Stimulated activated naive B cell treated with anti-CD40 and anti-IgM and Interleukin-4, amounts not matched to agents 10 μg/mL and 1 μg/mL and 100 μg/mL, for 72 hours (primary cell): ENCODE measurements around the gene FANCF.

Source experiments
- ATAC-seq, 2 donors: fragments of 150-1000 bp; cut with Tn5 transposase; replicated peaks; 2 replicates each; pipeline ENCODE4 v1.10.0; 2021; ENCODE audit warnings: moderate library complexity in 1 of 2
- DNase-seq: peaks from one replicate; pipeline ENCODE4 v3.0.0; 2021
- H3K27ac Mint-ChIP-seq: one replicate; pipeline ENCODE4 v1.8.0; 2022; ENCODE audit warnings: mild to moderate bottlenecking, mixed read lengths
- H3K27me3 Mint-ChIP-seq, 2 donors: one replicate each; pipeline ENCODE4 v1.8.0; 2022; ENCODE audit warnings: mixed read lengths in 2 of 2
- H3K36me3 Mint-ChIP-seq, 2 donors: one replicate each; pipeline ENCODE4 v1.8.0; 2022; ENCODE audit warnings: mixed read lengths in 2 of 2, mild to moderate bottlenecking in 1 of 2
- H3K4me1 Mint-ChIP-seq, 2 donors: one replicate each; pipeline ENCODE4 v1.8.0; 2022; ENCODE audit warnings: mixed read lengths in 2 of 2, mild to moderate bottlenecking in 1 of 2
- H3K4me3 Mint-ChIP-seq, 2 donors: one replicate each; pipeline ENCODE4 v1.8.0; 2022; ENCODE audit warnings: mild to moderate bottlenecking in 2 of 2, mixed read lengths in 2 of 2, moderate library complexity in 1 of 2
- H3K9me3 Mint-ChIP-seq, 2 donors: one replicate each; pipeline ENCODE4 v1.8.0; 2022; ENCODE audit warnings: mixed read lengths in 2 of 2, mild to moderate bottlenecking in 1 of 2

The FANCF gene

GRCh38 chr11:22583963-22584492, 41.6 kb downstream of the FANCF start:
- H3K27ac Mint-ChIP-seq = no peak overlapping the region

GRCh38 chr11:22582151-22582410, 43.5 kb downstream of the FANCF start:
- DNase-seq (no peak), ATAC-seq (no peak)
- no peaks in the 10 kb centered on the region for H3K9me3 Mint-ChIP-seq
- H3K27ac Mint-ChIP-seq = no peak overlapping the region
- no peak overlapping the region for H3K4me3 Mint-ChIP-seq
- no peaks in the 10 kb centered on the region for H3K36me3 Mint-ChIP-seq
- H3K4me1 Mint-ChIP-seq = no peaks in the 10 kb centered on the region
- no peaks in the 10 kb centered on the region for H3K27me3 Mint-ChIP-seq

More at GRCh38 chr11:22583963-22584492, 41.6 kb downstream of the FANCF start:
- no peaks in the 10 kb centered on the region for H3K27me3 Mint-ChIP-seq
- DNase-seq (no peak), ATAC-seq (no peak)
- no peak overlapping the region for H3K4me3 Mint-ChIP-seq
- no peaks in the 10 kb centered on the region for H3K9me3 Mint-ChIP-seq
- no peaks in the 10 kb centered on the region for H3K4me1 Mint-ChIP-seq
- H3K36me3 Mint-ChIP-seq = no peaks in the 10 kb centered on the region

GRCh38 chr11:22581354-22582150, 44.1 kb downstream of the FANCF start:
- H3K27ac Mint-ChIP-seq = no peak overlapping the region
- no peak for DNase-seq

GRCh38 chr11:22577854-22578253, 47.8 kb downstream of the FANCF start:
- no peak for ATAC-seq
- Mint-ChIP-seq H3K27ac (no peak overlapping the region), H3K4me3 (no peak overlapping the region), H3K9me3 (no peaks in the 10 kb centered on the region), H3K27me3 (no peaks in the 10 kb centered on the region), H3K4me1 (no peaks in the 10 kb centered on the region), H3K36me3 (no peaks in the 10 kb centered on the region)
- no peak for DNase-seq

More at GRCh38 chr11:22581354-22582150, 44.1 kb downstream of the FANCF start:
- no peaks in the 10 kb centered on the region for H3K36me3 Mint-ChIP-seq
- H3K9me3 Mint-ChIP-seq = no peaks in the 10 kb centered on the region
- no peak overlapping the region for H3K4me3 Mint-ChIP-seq
- ATAC-seq = no peak
- H3K4me1 Mint-ChIP-seq = no peaks in the 10 kb centered on the region
- no peaks in the 10 kb centered on the region for H3K27me3 Mint-ChIP-seq
